Uterus (tissue), 2 donors: ENCODE results near the gene RITA1.
A peak's percentile ranks its signal among the peaks of the same experiment; 100 is the strongest.

Source experiments
- POLR2A ChIP-seq, 2 donors: fragments of 450-650 bp; IDR thresholded peaks; one replicate each; pipeline ENCODE4 v1.6.1; 2016; ENCODE audit warnings: antibody characterized with exemption in 2 of 2, mild to moderate bottlenecking in 1 of 2, moderate library complexity in 1 of 2
- TF ChIP-seq, protein P1 (sequence below), 4 experiments: fragments of 200-600 bp in 2 of 4; fragments of 450-650 bp in 2 of 4; sonication (generic) in 2 of 4; IDR thresholded peaks; one replicate each; pipeline ENCODE4 v1.5.1; 2016 to 2019; ENCODE audit warnings: antibody characterized with exemption in 4 of 4, mild to moderate bottlenecking in 2 of 4, moderate library complexity in 1 of 4

DNA sequence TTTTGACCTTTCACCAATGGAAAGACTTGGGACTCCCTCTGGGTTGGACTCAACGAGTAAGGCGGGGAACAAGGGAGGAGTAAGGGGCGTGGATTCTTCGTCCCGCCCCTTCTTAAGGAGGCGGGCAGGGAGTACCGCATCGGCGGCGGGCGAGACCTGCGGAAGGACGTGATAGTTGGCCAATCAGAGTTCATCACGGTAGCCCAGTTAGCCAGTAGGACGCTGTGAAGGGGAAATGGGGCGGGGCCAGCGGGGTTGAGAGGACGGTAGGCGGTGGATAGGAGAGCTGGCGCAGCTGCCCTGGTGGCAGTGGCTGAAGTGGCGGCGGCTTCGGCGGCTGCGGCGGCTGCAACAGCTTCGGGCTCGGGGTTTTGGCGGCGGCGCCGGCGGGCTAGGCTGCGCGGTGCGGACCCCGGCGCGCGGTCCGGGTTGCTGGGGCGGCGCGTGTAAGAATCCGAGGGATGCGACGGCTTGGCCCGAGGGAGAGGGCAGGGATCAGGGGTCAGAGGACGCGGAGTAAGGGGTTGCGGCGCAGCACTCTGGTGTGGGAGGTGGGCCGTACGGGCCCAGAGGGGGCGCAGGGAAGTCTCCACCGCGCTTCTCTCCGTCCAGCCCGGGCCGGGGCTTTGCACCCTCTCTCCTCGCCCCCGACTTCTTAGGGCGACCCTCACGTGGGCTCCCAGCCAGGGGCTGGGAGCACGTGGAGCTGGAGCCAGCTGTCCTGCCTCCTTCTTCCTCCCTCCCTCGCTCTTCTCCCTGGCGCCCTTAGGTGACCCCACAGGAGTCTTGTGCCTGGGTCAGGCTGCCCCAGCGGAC is 35.9 kb downstream of the RITA1 start, which contains the start of gene TPCN1:
- peak; percentile 98 to 99 for TF ChIP-seq POLR2A (IDR thresholded peaks at IDR 0.05)
- TF ChIP-seq, protein P1, sequence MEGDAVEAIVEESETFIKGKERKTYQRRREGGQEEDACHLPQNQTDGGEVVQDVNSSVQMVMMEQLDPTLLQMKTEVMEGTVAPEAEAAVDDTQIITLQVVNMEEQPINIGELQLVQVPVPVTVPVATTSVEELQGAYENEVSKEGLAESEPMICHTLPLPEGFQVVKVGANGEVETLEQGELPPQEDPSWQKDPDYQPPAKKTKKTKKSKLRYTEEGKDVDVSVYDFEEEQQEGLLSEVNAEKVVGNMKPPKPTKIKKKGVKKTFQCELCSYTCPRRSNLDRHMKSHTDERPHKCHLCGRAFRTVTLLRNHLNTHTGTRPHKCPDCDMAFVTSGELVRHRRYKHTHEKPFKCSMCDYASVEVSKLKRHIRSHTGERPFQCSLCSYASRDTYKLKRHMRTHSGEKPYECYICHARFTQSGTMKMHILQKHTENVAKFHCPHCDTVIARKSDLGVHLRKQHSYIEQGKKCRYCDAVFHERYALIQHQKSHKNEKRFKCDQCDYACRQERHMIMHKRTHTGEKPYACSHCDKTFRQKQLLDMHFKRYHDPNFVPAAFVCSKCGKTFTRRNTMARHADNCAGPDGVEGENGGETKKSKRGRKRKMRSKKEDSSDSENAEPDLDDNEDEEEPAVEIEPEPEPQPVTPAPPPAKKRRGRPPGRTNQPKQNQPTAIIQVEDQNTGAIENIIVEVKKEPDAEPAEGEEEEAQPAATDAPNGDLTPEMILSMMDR (IDR thresholded peaks at IDR 0.05): peak in 1 of 4 experiments; percentile 53
